CD14-positive monocyte (primary cell): Measurements from ENCODE around the gene ISG15. TPM values are rescaled to one million over a fixed set of nuclear protein-coding genes. Genes with fewer than 3 reads are reported as not detected.

ENCODE experiments used
- DNase-seq, 3 donors: peaks; one replicate each; pipeline ENCODE4 v3.0.0-alpha.2; 2011 to 2022
- H2AFZ ChIP-seq: 2 replicates; pipeline ENCODE4 v1.6.0; 2012; ENCODE audit warnings: mild to moderate bottlenecking, low read depth, low read length, inconsistent platforms; ENCODE audit not compliant: insufficient read depth, poor library complexity, severe bottlenecking
- H3K27ac ChIP-seq, 2 donors: 1 replicate in 1 of 2; 2 replicates in 1 of 2; pipeline ENCODE4 v1.5.1; 2012 to 2013; ENCODE audit warnings: low read length in 2 of 2, control low read depth in 1 of 2, inconsistent platforms in 1 of 2, low read depth in 1 of 2, mild to moderate bottlenecking in 1 of 2
- H3K27me3 ChIP-seq, 2 donors: one replicate each; pipeline versions ENCODE4 v1.6.0 to v1.6.1; 2011 to 2013; ENCODE audit warnings: low read length in 2 of 2; ENCODE audit not compliant: control insufficient read depth in 2 of 2, insufficient read depth in 2 of 2
- H3K36me3 ChIP-seq, 2 donors: replicated peaks in 1 of 2; 1 replicate in 1 of 2; 2 replicates in 1 of 2; pipeline versions ENCODE4 v1.5.1 to v1.6.1; 2012 to 2013; ENCODE audit warnings: low read length in 2 of 2, control low read depth in 1 of 2, inconsistent platforms in 1 of 2, mild to moderate bottlenecking in 1 of 2; ENCODE audit not compliant: insufficient read depth in 2 of 2, control insufficient read depth in 1 of 2
- H3K4me1 ChIP-seq, 2 donors: 1 replicate in 1 of 2; 2 replicates in 1 of 2; pipeline versions ENCODE4 v1.5.1 to v1.6.1; 2012 to 2013; ENCODE audit warnings: low read length in 2 of 2, control low read depth in 1 of 2, inconsistent platforms in 1 of 2, mild to moderate bottlenecking in 1 of 2, moderate library complexity in 1 of 2; ENCODE audit not compliant: insufficient read depth in 2 of 2, control insufficient read depth in 1 of 2
- H3K4me2 ChIP-seq: replicated peaks from 2 replicates; pipeline ENCODE3; 2012; ENCODE audit warnings: low read length, moderate library complexity, mild to moderate bottlenecking; ENCODE audit not compliant: poor library complexity, severe bottlenecking; ENCODE audit errors: extremely low read depth
- H3K4me3 ChIP-seq, 3 experiments: fragments of 200-600 bp in 1 of 3; sonication (generic) in 1 of 3; replicated peaks in 1 of 3; 1 replicate in 2 of 3; 2 replicates in 1 of 3; pipeline ENCODE4 v1.5.1; 2011 to 2013; ENCODE audit warnings: low read length in 3 of 3, mild to moderate bottlenecking in 3 of 3, control low read depth in 2 of 3, low read depth in 2 of 3, inconsistent platforms in 1 of 3, moderate library complexity in 1 of 3
- H3K79me2 ChIP-seq: 2 replicates; pipeline ENCODE4 v1.6.0; 2012; ENCODE audit warnings: mild to moderate bottlenecking, control low read depth, inconsistent platforms, low read length, moderate library complexity; ENCODE audit not compliant: insufficient read depth
- H3K9ac ChIP-seq: 2 replicates; pipeline ENCODE4 v1.6.0; 2017; ENCODE audit warnings: low read length, mild to moderate bottlenecking; ENCODE audit not compliant: insufficient read depth, poor library complexity, severe bottlenecking
- H3K9me3 ChIP-seq, 2 donors: replicated peaks in 1 of 2; 1 replicate in 1 of 2; 2 replicates in 1 of 2; pipeline versions ENCODE4 v1.5.1 to v1.6.1; 2012 to 2013; ENCODE audit warnings: low read length in 2 of 2, control low read depth in 1 of 2; ENCODE audit not compliant: control insufficient read depth in 1 of 2, insufficient read depth in 1 of 2
- H4K20me1 ChIP-seq: 2 replicates; pipeline ENCODE4 v1.6.0; 2012; ENCODE audit warnings: mild to moderate bottlenecking, low read length, control low read depth, moderate library complexity; ENCODE audit not compliant: insufficient read depth
- H3K27ac Mint-ChIP-seq, 7 donors: one replicate each; pipeline ENCODE4 v1.8.0; 2020; ENCODE audit warnings: mild to moderate bottlenecking in 7 of 7, mixed read lengths in 7 of 7, moderate library complexity in 6 of 7, inconsistent platforms in 2 of 7
- H3K27me3 Mint-ChIP-seq, 3 donors: one replicate each; pipeline ENCODE4 v1.8.0; 2021 to 2022; ENCODE audit warnings: low read depth in 3 of 3, mild to moderate bottlenecking in 3 of 3, mixed read lengths in 3 of 3, moderate library complexity in 3 of 3, inconsistent platforms in 1 of 3
- H3K36me3 Mint-ChIP-seq, 2 donors: one replicate each; pipeline ENCODE4 v1.8.0; 2020; ENCODE audit warnings: mixed read lengths in 2 of 2, inconsistent platforms in 1 of 2, mild to moderate bottlenecking in 1 of 2
- H3K4me1 Mint-ChIP-seq: one replicate; pipeline ENCODE4 v1.8.0; 2020; ENCODE audit warnings: mild to moderate bottlenecking, mixed read lengths
- H3K4me3 Mint-ChIP-seq, 2 donors: one replicate each; pipeline ENCODE4 v1.8.0; 2020; ENCODE audit warnings: mild to moderate bottlenecking in 2 of 2, mixed read lengths in 2 of 2, moderate library complexity in 1 of 2
- H3K9me3 Mint-ChIP-seq, 7 donors: one replicate each; pipeline ENCODE4 v1.8.0; 2020 to 2022; ENCODE audit warnings: mixed read lengths in 7 of 7, mild to moderate bottlenecking in 6 of 7, moderate library complexity in 6 of 7, inconsistent platforms in 2 of 7
- CTCF ChIP-seq: fragments of 200-600 bp; IDR thresholded peaks from one replicate; pipeline ENCODE4 v1.8.0; 2022; ENCODE audit warnings: antibody characterized with exemption, mild to moderate bottlenecking
- WGBS: methylation state at CpG from one replicate; pipeline ENCODE4 v1.1.5; 2013; ENCODE audit warnings: missing lambda C conversion rate; ENCODE audit not compliant: insufficient coverage; 5-methylcytosine and 5-hydroxymethylcytosine counted together
- intact Hi-C, 2 donors: fragments of 100-400 bp; cut with micrococcal nuclease; formaldehyde crosslinking; loops; one replicate each; pipeline versions ENCODE4 v1.15.0 to v1.15.1; 2023
- polyA plus RNA-seq, 3 donors: library from polyadenylated mRNA; depleted of rRNA in 1 of 3; unstranded in 2 of 3; stranded (reverse) in 1 of 3; fragments of 300-500 nt in 2 of 3; fragments of >200 nt in 1 of 3; fragmentation: Illumina TruSeq in 2 of 3; gene quantifications; 1 replicate in 2 of 3; 2 replicates in 1 of 3; pipeline ENCODE4 v1.2.3, GENCODE V29; 2012 to 2021

ISG15 gene
- polyA plus RNA-seq, 3 donors: 128 to 241 (median 145) TPM

GRCh38 chr1:1058088-1058905 lies 45.0 kb downstream of the ISG15 start:
- Histone ChIP-seq H3K9me3 (peaks cover 0 to 3% of the 10 kb centered on the region in 2 donors), H3K27me3 (peaks cover 6 to 49% of the 10 kb centered on the region in 2 donors), H3K79me2 (no peaks in the 10 kb centered on the region), H3K27ac (no peak overlapping the region), H4K20me1 (no peaks in the 10 kb centered on the region), H3K4me3 (peak overlapping the region in 1 of 3 experiments; percentile 74), H3K36me3 (no peaks in the 10 kb centered on the region), H3K4me2 (peak overlapping the region; percentile 88), H3K4me1 (peaks cover 18 to 21% of the 10 kb centered on the region in 2 donors), H2AFZ (peak overlapping the region; percentile 75), H3K9ac (peak overlapping the region; percentile 56)
- H3K27me3 Mint-ChIP-seq: peaks cover 54 to 65% (median 59%) of the 10 kb centered on the region in 3 donors
- DNase-seq: no peak
- WGBS: 32% methylated on average over 24 of the region's 24 CpGs
- intact Hi-C loops: loop anchor here in 1 of 2 donors (5.0 kb wide), 1 partner anchor 36 kb away; the partner anchor contains the start of gene AGRN
- peaks cover 0 to 10% (median 5%) of the 10 kb centered on the region in 7 donors for H3K9me3 Mint-ChIP-seq
- peak overlapping the region in 1 of 7 donors; percentile 8 for H3K27ac Mint-ChIP-seq
- H3K36me3 Mint-ChIP-seq: peaks cover 0 to 4% of the 10 kb centered on the region in 2 donors
- TF ChIP-seq CTCF: no peak
- peak overlapping the region; percentile 83 to 90 for H3K4me3 Mint-ChIP-seq
- H3K4me1 Mint-ChIP-seq: peaks cover 16% of the 10 kb centered on the region

- no peaks in the 10 kb centered on the region for H4K20me1 ChIP-seq
These were observed 45.7 kb downstream of the ISG15 start for GRCh38 chr1:1058921-1059493.

More at GRCh38 chr1:1058921-1059493, 45.7 kb downstream of the ISG15 start:
- H3K9me3 Mint-ChIP-seq: peaks cover 0 to 10% (median 5%) of the 10 kb centered on the region in 7 donors
- peaks cover 16% of the 10 kb centered on the region for H3K4me1 Mint-ChIP-seq
- peaks cover 0 to 4% of the 10 kb centered on the region in 2 donors for H3K36me3 Mint-ChIP-seq
- no peaks in the 10 kb centered on the region for H3K79me2 ChIP-seq
- no peak overlapping the region for H3K27ac ChIP-seq
- peak overlapping the region; percentile 75 for H2AFZ ChIP-seq
- H3K27ac Mint-ChIP-seq: peak overlapping the region in 2 of 7 donors; percentile 60 to 66
- intact Hi-C loops: loop anchor here in 1 of 2 donors (5.0 kb wide), 1 partner anchor 37 kb away; the partner anchor contains the start of gene AGRN
- no peaks in the 10 kb centered on the region for H3K36me3 ChIP-seq
- H3K4me3 Mint-ChIP-seq: peak overlapping the region; percentile 83 to 90
- peak overlapping the region; percentile 56 for H3K9ac ChIP-seq
- WGBS: 2% methylated on average over 45 of the region's 48 CpGs
- TF ChIP-seq CTCF: peak; percentile 51
- H3K4me2 ChIP-seq: peak overlapping the region; percentile 88
- peaks cover 59 to 73% (median 65%) of the 10 kb centered on the region in 3 donors for H3K27me3 Mint-ChIP-seq
- no peak for DNase-seq
- H3K4me1 ChIP-seq: peaks cover 20 to 28% of the 10 kb centered on the region in 2 donors
- peak overlapping the region; percentile 21 to 74 (median 32) for H3K4me3 ChIP-seq
- H3K9me3 ChIP-seq: peaks cover 0 to 3% of the 10 kb centered on the region in 2 donors
- H3K27me3 ChIP-seq: peaks cover 6 to 55% of the 10 kb centered on the region in 2 donors
